Epithelial cell of prostate (primary cell): ENCODE measurements around the gene CDK4.
A peak's percentile ranks its signal among the peaks of the same experiment; 100 is the strongest.

Source experiments
- DNase-seq: peaks from one replicate; pipeline ENCODE4 v3.0.0-alpha.2; 2011; ENCODE audit warnings: low read depth, low spot score
- H3K27ac ChIP-seq: fragments of 450-650 bp; 2 replicates; pipeline ENCODE4 v1.5.1; 2017; ENCODE audit warnings: mild to moderate bottlenecking

CDK4 gene

DNA sequence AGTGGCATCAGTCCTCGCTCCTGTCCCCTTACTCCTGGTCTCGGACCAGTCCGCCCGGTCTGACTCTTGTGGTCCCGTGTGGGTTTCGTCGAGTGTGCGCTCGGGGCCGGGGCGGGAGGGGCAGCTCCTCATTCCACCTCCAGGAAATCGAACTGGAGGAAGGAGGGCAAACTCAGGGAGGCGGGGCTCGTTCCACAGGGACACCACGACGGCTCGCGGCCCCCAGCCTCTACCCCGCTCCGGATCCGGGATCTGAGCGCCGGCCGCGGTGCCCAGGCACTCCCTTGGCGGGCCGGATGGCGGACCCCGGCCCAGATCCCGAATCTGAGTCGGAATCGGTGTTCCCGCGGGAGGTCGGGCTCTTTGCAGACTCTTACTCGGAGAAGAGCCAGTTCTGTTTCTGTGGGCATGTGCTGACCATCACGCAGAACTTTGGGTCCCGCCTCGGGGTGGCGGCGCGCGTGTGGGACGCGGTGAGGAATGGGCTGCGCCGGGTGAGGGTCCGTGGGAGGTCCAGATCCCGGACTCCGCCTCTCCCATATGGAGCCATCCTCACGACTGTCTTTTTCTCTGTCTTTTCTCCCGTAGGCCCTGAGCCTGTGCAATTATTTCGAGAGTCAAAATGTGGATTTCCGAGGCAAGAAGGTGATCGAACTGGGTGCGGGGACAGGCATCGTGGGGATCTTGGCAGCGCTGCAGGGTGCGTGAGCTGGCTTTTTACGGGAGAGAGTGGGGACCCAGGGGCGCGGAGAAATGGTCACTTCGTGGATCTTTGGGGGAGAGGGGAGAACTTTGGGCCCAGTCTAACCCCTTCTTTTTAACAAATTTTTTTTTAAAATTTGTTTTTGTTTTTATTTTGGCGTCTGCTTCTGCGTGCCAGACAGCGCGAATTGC is 20.6 kb upstream of the CDK4 start, which contains the start of gene EEF1AKMT3:
EEF1AKMT3 (plus strand) TSS at position 186 of the 894 bp plus-strand sequence; CDS start at position 297, 111 bp downstream.
- DNase-seq, result no peak
- H3K27ac ChIP-seq, result peak within 1 kb of the TSS; percentile 82

- DNase-seq, result peak; percentile 83
Measured at GRCh38 chr12:57771873-57772428, 19.8 kb upstream of the CDK4 start, which contains the start of gene METTL1. Gene METTL1, minus strand, starts transcription at chr12:57772105. Its CDS starts 22 bp downstream, at chr12:57772083.

DNA sequence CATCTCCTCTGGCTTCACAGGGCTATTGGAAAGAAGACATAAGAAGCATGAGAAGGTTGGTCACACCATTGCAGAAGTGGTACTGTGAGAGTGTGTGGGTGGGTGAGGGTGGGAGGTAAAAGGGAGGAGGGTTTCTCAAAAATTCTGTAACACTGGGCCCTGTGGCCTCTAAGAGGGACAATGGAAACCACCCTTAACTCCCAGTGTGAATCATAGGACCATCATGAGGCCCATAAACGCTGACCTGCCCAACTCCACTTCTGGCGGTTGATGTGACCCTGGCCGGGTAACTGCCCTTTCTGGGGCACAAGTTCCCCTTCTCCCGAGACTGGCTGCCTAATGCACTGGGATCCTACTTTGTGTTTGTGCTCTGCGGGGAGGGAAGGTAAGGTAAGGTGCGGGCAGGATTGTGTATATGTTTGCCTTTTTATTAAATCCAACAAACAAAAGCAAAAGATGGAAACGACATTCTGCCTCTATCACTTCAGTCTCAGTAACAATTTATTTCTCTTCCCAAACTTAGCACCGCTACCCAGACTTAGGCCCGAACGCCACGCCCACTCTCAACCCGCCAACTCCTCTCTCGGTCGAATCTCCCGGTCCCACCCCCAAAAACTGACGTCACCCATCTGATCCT is 19.2 kb upstream of the CDK4 start:
- DNase-seq, result peak; percentile 59
- peak overlapping the region; percentile 82 for H3K27ac ChIP-seq

More at GRCh38 chr12:57771873-57772428, 19.8 kb upstream of the CDK4 start, which contains the start of gene METTL1:
- peak within 1 kb of the TSS; percentile 82 for H3K27ac ChIP-seq

- peak overlapping the region; percentile 82 for H3K27ac ChIP-seq
- no peak for DNase-seq
Measured at GRCh38 chr12:57770734-57771133, 18.6 kb upstream of the CDK4 start.

- no peak overlapping the region for H3K27ac ChIP-seq
- DNase-seq, result no peak
Measured at GRCh38 chr12:57769594-57769993, 17.5 kb upstream of the CDK4 start.

GRCh38 chr12:57767876-57768275 is 15.8 kb upstream of the CDK4 start:
- no peak overlapping the region for H3K27ac ChIP-seq
- DNase-seq, result no peak

- no peak for DNase-seq
- H3K27ac ChIP-seq, result peak overlapping the region; percentile 78
Measured at GRCh38 chr12:57767305-57767698, 15.2 kb upstream of the CDK4 start.

DNA sequence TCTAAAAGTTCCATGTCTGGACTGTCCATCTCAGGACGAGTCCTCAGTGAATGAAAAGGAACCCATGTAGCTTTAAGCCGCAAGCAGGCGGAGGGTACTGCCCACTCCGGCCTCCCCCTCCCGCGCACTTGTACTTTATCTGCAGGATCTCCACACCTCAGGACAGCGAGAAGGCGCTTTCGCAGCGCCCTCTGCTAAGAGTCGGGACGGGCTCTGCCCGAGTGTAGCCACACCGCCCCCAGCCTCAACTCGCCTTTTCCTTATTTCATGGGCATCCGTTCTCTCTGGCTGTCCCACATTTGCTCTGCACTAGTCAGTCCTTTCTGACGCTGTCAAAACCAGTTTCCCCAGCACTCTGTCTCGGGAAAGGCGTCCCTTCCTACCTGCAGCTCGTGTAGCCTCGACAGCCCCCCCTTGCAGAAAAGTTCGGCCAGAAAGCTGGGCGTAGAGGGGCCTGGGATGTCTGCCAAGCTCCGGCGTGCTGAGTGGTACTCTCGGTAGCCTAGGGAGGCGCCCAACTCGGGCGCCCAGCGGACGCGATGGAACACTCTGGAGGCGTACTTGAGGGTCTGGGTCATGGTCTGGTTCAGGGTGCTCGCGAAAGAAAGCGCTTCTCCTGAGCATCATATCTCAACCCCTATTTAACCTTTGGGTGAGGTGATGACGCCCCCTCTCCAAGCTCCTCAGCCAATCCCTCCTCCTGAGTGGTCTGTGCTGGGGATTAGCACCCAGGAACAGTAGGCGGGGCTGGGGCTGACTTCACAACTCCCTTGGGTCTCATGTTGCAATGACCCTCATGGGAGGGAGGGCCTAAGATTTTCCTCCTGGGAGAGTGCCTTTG is 14.6 kb upstream of the CDK4 start, which contains the start of gene CYP27B1:
CYP27B1 (minus strand) TSS at position 615 of the 841 bp plus-strand sequence; CDS start at position 578, 37 bp downstream.
- peak within 1 kb of the TSS; percentile 78 for H3K27ac ChIP-seq
- DNase-seq, result no peak

DNA sequence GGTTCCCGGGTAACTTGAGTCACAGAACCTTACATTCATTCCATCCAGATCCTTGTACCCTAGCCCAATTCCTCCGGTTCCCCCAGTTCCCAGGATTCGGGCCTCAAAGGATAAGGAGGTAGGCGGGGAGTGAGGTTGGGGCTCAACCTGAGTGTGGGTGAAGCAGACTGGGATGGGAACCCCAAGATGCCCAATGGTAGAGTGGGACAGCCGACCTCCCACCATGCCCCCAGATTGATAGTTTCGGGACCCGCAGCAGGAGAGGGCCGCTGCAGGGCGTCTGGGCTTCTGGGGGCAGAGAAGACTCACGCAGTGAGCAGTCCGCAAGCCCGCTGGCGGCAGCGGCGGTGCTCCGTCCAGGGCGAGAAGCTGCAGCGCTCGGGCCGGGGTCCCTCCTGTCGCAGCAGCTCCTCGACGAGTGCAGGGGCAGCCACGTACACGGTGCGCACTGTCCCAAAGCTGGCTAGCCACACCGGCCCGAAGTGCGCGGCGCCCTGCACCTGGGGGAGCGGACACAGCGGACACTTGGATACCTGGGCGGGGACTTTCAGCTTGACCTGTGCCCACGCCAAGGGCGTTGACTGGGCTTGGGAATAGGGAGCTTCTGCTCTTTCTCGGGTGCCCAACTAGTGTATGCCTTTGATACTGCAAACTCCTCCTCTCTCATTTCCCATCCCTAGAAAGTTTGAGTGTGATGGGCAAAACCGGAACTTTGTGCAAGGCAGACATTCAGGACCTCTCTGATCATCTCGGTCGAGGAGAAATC is 13.8 kb upstream of the CDK4 start:
- no peak for DNase-seq
- H3K27ac ChIP-seq, result peak overlapping the region; percentile 78

DNA sequence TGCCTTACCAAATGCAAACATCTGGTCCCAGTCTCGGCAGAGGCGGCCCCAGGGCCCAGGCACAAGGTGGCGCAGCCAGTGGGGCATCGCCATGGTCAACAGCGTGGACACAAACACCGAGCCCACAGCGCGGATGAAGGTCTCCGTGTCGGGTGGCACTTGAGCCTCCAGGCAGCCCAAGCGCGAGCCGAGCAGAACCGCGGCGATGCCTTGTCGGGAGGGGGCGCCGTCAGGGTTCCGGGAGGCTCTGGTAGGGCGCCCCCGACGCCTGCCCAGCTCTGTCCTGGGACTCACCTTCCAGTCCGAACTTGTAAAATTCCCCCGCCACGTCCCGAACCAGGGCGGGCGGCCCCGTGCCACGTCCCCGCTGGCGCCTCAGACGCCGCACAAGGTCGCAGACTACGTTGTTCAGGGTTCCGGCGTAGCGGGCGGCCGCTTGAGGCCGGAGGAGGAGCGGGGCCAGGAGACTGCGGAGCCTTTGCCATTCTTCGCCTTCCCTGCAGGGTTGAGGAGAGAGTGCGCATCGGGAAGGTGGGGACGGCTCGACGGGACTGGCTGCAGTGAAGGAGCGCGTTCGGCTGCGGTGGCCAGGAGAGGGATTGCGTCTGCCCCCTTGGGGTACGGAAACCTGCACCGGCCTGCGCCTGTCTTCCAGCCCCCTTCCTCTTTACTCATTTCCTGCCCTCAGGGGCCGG is 13.0 kb upstream of the CDK4 start:
- DNase-seq, result no peak
- peak overlapping the region; percentile 78 for H3K27ac ChIP-seq

DNA sequence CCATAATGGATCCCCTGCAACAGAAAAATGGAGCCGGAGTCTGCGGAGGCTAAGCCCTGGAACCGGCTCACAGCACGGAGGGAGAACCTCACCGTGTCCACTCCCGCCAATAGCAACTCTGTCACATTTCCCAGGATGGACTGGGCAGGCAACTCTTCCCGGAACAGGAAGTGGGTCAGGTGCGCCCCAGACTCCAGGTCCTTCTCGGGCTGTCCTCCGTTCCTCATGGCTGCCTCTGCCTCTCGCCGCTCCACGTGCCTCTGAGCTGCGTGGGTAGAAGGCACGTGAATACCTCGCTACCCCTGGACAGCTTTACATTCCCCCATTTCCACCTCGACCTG is 12.5 kb upstream of the CDK4 start:
- H3K27ac ChIP-seq, result peak overlapping the region; percentile 78
- DNase-seq, result no peak

DNA sequence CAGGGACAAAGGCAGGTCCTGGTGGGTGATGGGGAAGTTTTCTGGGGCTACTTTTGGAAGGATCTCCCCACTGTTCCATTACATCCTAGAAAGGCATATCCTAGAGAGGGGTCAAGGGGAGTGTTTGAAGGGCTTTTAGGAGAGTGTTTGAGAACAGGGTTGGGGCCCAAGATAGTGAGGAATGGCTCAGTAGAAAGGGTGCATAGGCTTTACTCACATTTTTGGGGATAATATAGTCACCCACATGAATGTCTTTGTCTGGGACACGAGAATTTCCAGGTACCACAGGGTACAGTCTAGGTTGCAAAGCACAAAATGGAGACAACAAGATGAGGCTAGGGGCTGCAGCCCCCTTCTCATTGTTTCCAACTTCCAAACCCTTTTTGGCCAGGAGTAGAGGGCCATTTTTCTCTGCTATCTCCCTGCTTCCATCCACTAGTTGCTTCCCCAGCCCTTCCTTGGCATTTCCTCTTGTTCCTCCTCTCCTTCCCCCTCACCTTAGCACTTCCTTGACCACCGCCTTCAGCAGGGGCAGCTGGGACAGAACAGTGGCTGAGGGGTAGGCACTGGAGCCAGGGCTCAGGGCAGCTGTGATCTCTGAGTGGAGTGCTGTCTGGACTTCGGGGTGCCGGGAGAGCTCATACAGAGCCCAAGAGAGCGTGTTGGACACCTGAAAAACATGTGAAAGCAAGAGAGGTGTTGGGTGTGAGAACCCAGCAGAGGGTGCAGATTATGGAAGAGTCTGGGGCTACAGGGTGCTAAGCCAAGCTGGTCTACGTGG is 12.0 kb upstream of the CDK4 start:
- no peak for DNase-seq
- peak overlapping the region; percentile 78 for H3K27ac ChIP-seq

DNA sequence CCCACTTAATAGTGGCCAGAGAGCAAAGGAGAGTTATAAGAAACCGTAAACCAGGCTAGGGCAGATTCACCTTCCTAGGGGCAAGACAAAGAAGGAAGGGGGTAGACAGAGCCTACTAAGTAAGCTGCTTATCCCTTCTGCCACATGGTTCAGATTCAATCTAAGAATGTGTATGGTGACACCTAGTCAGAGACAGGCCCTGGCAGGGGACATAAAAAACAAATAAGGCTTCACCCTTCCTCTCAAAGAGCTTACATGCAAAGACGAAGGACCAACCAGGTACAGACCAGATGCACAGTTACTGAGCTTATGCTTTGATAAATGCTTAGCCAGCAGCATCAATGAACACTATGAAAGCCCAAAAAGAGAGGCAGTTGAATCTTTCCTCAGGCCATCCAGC is 10.4 kb upstream of the CDK4 start:
- no peak overlapping the region for H3K27ac ChIP-seq
- DNase-seq, result no peak

GRCh38 chr12:57761391-57761998 is 9.4 kb upstream of the CDK4 start:
- no peak overlapping the region for H3K27ac ChIP-seq
- no peak for DNase-seq

- H3K27ac ChIP-seq, result no peak overlapping the region
- DNase-seq, result no peak
Measured at GRCh38 chr12:57760347-57760982, 8.4 kb upstream of the CDK4 start.

- no peak for DNase-seq
- H3K27ac ChIP-seq, result no peak overlapping the region
Measured at GRCh38 chr12:57759360-57759980, 7.4 kb upstream of the CDK4 start.
